CD4-positive, alpha-beta T cell treated with Interleukin-4 for 4 hours (primary cell): ENCODE results near the gene GLB1L3.

ENCODE experiments used
- DNase-seq: peaks from one replicate; pipeline ENCODE4 v3.0.0-alpha.2; 2020

The GLB1L3 gene

GRCh38 chr11:134365011-134365925 lies 89.1 kb downstream of the GLB1L3 start:
- DNase-seq = no peak

- no peak for DNase-seq
These were observed 90.1 kb downstream of the GLB1L3 start for GRCh38 chr11:134366254-134366653.

GRCh38 chr11:134367781-134368180 lies 91.6 kb downstream of the GLB1L3 start:
- no peak for DNase-seq
